Neural crest cell (in vitro differentiated cells): Measurements from ENCODE around the gene SRRM2. TPM values are rescaled to one million over a fixed set of nuclear protein-coding genes. Genes with fewer than 3 reads are reported as not detected.

Experiments used
- DNase-seq: peaks from one replicate; pipeline ENCODE4 v3.0.0; 2021; ENCODE audit warnings: low read depth, mixed read lengths, low spot score
- H3K27ac Mint-ChIP-seq: one replicate; pipeline ENCODE4 v1.8.0; 2021; ENCODE audit warnings: mild to moderate bottlenecking, mixed read lengths; ENCODE audit not compliant: unreplicated experiment
- H3K27me3 Mint-ChIP-seq: 2 replicates; pipeline ENCODE4 v1.8.0; 2021; ENCODE audit warnings: low read depth, mild to moderate bottlenecking, mixed read lengths
- H3K36me3 Mint-ChIP-seq: 2 replicates; pipeline ENCODE4 v1.8.0; 2021; ENCODE audit warnings: low read depth, mild to moderate bottlenecking, mixed read lengths
- H3K4me1 Mint-ChIP-seq: 2 replicates; pipeline ENCODE4 v1.8.0; 2021; ENCODE audit warnings: mixed read lengths
- H3K4me3 Mint-ChIP-seq: one replicate; pipeline ENCODE4 v1.8.0; 2021; ENCODE audit warnings: mild to moderate bottlenecking, mixed read lengths
- H3K9me3 Mint-ChIP-seq: 2 replicates; pipeline ENCODE4 v1.8.0; 2021; ENCODE audit warnings: mixed read lengths
- total RNA-seq: library from RNA; stranded (reverse); gene quantifications from 2 replicates; pipeline ENCODE4 v1.2.1, GENCODE V29; 2021
- TF ChIP-seq, protein P1 (sequence below): fragments of 200-600 bp; sonication (generic); conservative IDR thresholded peaks from 2 replicates; pipeline ENCODE4 v1.5.0; 2021; ENCODE audit warnings: antibody characterized with exemption, mild to moderate bottlenecking

SRRM2 gene
- total RNA-seq, 1 donor from 2014 or later: 803 TPM

DNA sequence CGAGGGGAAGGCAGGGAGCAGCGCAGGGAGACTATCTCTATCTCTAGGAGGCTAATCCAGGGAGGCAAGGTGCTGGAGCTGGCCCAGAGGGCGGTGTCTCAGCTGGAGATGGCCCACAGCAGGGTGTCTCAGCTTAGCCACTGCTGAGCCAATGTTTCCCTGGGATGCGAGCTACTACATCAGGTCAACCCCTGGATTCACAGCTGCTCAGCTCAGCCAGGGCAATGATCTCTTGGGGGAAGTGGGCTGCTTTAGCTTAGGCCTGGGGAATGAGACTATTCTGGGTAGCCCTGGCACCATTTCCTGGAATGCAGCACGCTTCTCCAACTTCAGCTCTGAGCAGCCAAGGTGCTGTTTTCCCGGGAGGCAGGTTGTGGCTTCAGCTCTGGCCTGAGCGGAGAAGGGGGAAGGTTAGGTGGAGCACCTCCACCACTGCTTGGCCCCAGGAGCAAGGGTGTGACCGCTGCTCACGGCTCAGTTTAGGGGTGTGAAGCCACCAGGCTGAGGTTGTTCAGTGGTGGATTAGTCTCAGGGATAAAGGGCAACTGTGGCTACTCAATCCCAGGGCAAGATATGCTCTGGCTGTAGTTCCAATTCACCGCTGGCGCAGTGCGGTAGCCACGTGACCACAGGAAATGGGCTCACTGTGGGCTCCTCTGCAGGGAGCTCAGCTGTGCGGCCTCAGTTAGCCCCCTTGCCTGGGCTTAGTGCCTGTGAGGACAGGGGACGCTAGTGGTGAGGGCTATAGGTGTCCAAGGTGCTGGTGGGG lies 59.4 kb downstream of the SRRM2 start:
- DNase-seq: no peak
- TF ChIP-seq, protein P1, sequence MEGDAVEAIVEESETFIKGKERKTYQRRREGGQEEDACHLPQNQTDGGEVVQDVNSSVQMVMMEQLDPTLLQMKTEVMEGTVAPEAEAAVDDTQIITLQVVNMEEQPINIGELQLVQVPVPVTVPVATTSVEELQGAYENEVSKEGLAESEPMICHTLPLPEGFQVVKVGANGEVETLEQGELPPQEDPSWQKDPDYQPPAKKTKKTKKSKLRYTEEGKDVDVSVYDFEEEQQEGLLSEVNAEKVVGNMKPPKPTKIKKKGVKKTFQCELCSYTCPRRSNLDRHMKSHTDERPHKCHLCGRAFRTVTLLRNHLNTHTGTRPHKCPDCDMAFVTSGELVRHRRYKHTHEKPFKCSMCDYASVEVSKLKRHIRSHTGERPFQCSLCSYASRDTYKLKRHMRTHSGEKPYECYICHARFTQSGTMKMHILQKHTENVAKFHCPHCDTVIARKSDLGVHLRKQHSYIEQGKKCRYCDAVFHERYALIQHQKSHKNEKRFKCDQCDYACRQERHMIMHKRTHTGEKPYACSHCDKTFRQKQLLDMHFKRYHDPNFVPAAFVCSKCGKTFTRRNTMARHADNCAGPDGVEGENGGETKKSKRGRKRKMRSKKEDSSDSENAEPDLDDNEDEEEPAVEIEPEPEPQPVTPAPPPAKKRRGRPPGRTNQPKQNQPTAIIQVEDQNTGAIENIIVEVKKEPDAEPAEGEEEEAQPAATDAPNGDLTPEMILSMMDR: no peak
- H3K4me1 Mint-ChIP-seq: no peaks in the 10 kb centered on the region
- no peak overlapping the region for H3K27ac Mint-ChIP-seq
- H3K27me3 Mint-ChIP-seq: peaks cover 34% of the 10 kb centered on the region
- no peak overlapping the region for H3K4me3 Mint-ChIP-seq
- H3K9me3 Mint-ChIP-seq: no peaks in the 10 kb centered on the region
- H3K36me3 Mint-ChIP-seq: no peaks in the 10 kb centered on the region

DNA sequence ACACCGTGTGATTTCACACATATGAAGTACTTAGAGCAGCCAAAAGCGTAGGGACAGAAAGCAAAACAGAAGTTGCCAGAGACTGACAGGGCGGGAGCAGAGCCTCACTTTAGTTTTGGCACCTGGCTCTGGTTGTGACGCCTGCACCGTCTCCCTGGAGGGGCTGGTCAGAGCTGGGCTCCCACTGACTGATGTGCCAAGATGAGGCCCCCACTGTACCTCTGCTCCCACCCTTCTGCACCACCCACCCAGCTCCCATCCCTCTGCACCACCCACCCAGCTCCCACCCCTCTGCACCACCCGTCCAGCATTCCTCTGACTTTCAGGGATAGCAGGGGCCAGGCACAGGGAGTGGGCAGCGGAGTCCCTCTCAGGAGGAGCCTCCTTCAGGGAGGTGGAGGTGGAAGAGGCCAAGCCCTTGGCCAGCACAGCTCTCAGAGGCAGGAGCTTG lies 61.4 kb downstream of the SRRM2 start:
- TF ChIP-seq, protein P1: no peak
- Mint-ChIP-seq H3K36me3 (no peaks in the 10 kb centered on the region), H3K27ac (no peak overlapping the region), H3K4me1 (no peaks in the 10 kb centered on the region), H3K27me3 (peaks cover 25% of the 10 kb centered on the region), H3K4me3 (no peak overlapping the region), H3K9me3 (no peaks in the 10 kb centered on the region)
- DNase-seq: no peak

DNA sequence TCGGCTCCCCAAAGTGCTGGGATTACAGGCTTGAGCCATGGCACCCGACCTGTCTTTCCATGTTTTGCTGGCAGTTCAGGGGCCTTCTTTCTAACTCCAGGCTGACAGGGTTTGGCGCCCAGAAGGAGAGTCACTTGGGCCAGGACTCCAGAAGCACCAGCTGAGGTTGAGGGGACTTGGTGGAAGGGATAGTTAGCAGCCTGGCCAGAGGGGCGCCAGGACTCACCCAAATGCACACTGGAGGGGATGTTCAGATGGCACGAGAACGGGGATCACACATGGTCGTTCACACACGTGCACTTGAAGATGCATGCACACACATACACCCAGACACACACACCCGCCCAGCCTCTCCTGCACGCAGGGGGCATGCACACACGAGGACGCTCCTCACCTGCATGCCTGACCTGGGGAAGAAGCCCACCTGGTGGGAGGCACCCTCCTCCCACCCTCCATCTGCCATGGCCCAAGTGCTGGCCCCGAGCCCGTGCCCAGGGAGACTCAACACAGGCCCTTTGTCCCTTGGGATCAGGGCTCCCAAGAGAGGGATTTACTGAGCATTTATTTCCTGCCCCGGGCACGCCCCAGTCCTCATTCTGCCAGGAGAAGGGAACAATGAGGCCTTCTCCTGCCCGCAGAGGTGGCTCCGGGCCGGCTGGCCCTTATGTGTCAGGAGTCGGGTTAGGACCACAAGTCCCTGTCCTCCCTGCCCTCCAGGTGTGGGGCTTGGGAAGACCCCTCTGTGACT lies 62.3 kb downstream of the SRRM2 start:
- Mint-ChIP-seq H3K27ac (no peak overlapping the region), H3K9me3 (no peaks in the 10 kb centered on the region), H3K36me3 (no peaks in the 10 kb centered on the region), H3K27me3 (peaks cover 16% of the 10 kb centered on the region), H3K4me1 (no peaks in the 10 kb centered on the region), H3K4me3 (no peak overlapping the region)
- TF ChIP-seq, protein P1: no peak
- no peak for DNase-seq

DNA sequence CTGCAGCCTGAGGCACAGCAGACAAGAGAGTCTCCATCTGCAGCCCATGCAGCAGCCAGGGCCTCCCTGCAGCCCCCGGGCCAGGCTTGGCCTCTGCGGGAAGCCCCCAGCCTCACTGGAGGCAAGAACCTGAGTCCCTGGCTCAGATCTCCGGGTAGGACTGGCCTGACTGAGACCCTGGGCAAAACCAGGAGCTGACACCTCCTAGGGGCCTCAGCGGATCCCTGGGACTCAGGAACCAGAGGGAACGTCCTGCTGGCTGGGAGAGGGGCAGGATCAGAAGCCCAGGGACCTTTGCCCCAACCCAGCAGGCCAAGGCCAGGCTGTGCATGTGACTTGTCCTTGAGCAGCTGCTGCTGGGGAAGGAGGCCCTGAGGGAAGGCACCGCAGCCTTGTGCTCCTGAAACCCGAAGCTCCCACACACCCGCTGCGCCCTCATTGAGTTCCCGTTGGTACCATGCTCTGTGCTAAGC lies 62.9 kb downstream of the SRRM2 start:
- H3K27ac Mint-ChIP-seq: no peak overlapping the region
- H3K4me1 Mint-ChIP-seq: no peaks in the 10 kb centered on the region
- TF ChIP-seq, protein P1: no peak
- no peak overlapping the region for H3K4me3 Mint-ChIP-seq
- H3K36me3 Mint-ChIP-seq: no peaks in the 10 kb centered on the region
- H3K27me3 Mint-ChIP-seq: peaks cover 11% of the 10 kb centered on the region
- no peak for DNase-seq
- no peaks in the 10 kb centered on the region for H3K9me3 Mint-ChIP-seq

DNA sequence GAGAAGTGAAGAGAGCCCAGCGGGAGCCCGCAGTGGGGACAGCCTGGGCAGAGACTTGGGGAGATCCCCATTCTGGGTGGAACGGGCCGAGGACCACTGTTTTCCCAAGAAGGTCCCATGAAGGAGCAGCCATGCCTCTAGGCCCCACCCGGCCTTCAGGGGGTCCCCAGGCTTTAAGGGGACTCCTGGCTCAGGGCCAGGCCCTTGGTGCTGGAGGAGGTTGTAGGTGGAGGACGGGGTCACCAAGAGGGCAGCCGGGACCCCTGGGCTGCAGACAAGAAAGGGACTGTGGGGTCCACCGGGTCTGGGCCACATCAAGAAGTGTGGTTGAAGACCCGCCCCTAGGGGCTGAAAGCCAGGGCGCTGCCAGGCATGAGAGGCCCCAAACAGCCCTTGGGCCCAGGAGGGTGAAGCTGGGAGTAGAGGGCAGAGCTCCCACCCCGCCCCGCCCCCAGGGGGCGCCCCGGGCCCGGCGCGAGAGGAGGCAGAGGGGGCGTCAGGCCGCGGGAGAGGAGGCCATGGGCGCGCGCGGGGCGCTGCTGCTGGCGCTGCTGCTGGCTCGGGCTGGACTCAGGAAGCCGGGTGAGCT lies 64.4 kb downstream of the SRRM2 start, which contains the start of gene PRSS21:
TSS of gene PRSS21 (plus strand) at position 487 of the 589 bp plus-strand sequence. CDS start at position 519, 32 bp downstream.
- H3K4me1 Mint-ChIP-seq: no peaks in the 10 kb centered on the region
- H3K9me3 Mint-ChIP-seq: no peaks in the 10 kb centered on the region
- no peak within 1 kb of the TSS for H3K4me3 Mint-ChIP-seq
- H3K36me3 Mint-ChIP-seq: no peaks in the 10 kb centered on the region
- no peak for DNase-seq
- H3K27ac Mint-ChIP-seq: no peak within 1 kb of the TSS
- peaks cover 2% of the 10 kb centered on the region for H3K27me3 Mint-ChIP-seq
- TF ChIP-seq, protein P1: no peak
